ENCODE measurements around the gene MTHFD1. TPM values are rescaled to one million over a fixed set of nuclear protein-coding genes. Genes with fewer than 3 reads are reported as not detected.

The MTHFD1 gene
- total RNA-seq: 43.1 and 89.1 TPM in 2 replicates

DNA sequence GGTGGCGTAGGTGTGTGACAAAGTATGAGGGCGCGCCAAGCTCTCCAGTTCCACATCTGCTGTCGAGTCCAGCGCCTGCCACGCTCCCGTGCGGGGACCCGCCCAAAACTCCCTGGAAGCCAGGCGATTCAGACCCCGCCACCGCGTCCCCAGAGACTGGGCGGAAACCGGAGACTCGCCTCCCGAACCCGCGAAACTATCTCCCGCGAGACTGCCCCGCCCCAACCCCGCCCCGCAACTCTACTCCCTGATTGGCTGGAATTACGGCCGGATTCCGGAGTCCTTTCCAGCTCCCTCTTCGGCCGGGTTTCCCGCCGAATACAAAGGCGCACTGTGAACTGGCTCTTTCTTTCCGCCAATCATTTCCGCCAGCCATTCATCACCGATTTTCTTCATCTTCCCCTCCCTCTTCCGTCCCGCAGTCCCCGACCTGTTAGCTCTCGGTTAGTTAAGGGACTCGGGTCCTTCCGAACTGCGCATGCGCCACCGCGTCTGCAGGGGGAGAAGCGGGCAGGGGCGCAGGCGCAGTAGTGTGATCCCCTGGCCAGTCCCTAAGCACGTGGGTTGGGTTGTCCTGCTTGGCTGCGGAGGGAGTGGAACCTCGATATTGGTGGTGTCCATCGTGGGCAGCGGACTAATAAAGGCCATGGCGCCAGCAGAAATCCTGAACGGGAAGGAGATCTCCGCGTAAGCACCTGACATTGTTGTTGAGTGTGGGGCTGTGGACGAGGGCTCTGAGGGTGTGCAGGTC is at the start of gene MTHFD1:
MTHFD1 (plus strand) TSS at position 572 of the 751 bp plus-strand sequence; CDS start at position 647, 75 bp downstream.

DNA sequence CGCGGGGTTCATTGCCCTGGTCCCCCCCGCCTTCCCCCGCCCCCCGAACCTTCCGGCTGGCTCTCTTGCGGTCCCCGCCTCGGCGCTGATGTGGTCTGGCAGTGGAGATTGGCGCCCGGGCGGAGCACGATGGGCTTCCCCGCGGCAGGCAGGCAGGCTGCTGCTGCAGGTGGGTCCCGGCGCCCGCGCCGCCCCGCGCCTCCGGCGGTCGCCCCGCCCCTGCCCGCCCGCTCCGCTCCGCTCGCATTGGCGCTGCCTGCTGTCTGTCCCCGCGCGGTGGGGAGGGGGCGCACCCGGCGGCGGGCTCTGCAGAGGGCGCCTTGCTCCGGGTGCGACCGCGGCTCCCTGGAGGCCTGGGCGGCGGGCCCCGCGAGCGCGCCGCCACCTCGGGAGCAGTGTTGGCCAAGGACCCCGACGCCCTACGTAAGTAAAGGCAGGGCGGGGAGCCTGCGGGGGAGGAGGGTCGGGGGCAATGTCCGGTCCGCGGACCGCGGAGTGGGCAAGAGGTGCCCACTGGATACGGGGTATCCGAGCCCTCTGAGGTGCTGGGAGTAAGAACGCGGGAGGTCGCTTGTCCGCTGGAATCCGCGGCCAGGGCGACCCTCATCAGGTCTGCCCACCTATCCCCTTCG is 77.2 kb downstream of the MTHFD1 start, which contains the start of gene AKAP5:
AKAP5 (plus strand) TSS at position 309 of the 632 bp plus-strand sequence. CDS start 2,896 bp downstream, outside the sequence.

GRCh38 chr14:64503434-64504309 is 115.5 kb downstream of the MTHFD1 start, which contains the start of gene ZBTB25:
Gene ZBTB25, minus strand, starts transcription at chr14:64503838. Its CDS starts 13,305 bp downstream, at chr14:64490533.

GRCh38 chr14:64504310-64504896 is 116.2 kb downstream of the MTHFD1 start, which contains the start of gene ZBTB1:
Gene ZBTB1, plus strand, starts transcription at chr14:64504770. Its CDS starts 16,735 bp downstream, at chr14:64521505.

Other genes with a start within 250 kb of the MTHFD1 start
- 0.63 TPM in 1 of 2 replicates, not detected in the other for gene ESR2, start 94.0 kb upstream of the MTHFD1 start, total RNA-seq
- gene AKAP5, start 77.1 kb downstream of the MTHFD1 start, total RNA-seq: 0.98 and 7.0 TPM in 2 replicates
- gene ZBTB25, start 115.5 kb downstream of the MTHFD1 start, total RNA-seq: 3.6 and 8.9 TPM in 2 replicates
- gene ZBTB1, start 116.4 kb downstream of the MTHFD1 start, total RNA-seq: 17.3 and 30.6 TPM in 2 replicates
- 44.0 and 49.8 TPM in 2 replicates for gene HSPA2, start 152.4 kb downstream of the MTHFD1 start, total RNA-seq
- gene PPP1R36, start 161.6 kb downstream of the MTHFD1 start, total RNA-seq: 0.25 and 0.33 TPM in 2 replicates

All from mesangial cell (primary cell).